ENCODE measurements around the gene FAM76B.
"Not testable (repeated sequence)": the region's sequence is repeated elsewhere in the genome, so short reads cannot be mapped to it uniquely, and the experiment has no call there.

Gene FAM76B

GRCh38 chr11:95789506-95790122, at the start of gene FAM76B:
TSS of gene FAM76B (minus strand) at chr11:95789782. CDS start at chr11:95789478, 304 bp downstream.
- peak; percentile 99 for DNase-seq (ENCODE audit: low read depth in 2 of 2)

GRCh38 chr11:95835768-95836488, 46.3 kb upstream of the FAM76B start:
- DNase-seq (ENCODE audit: low read depth in 2 of 2) = peak; percentile 76 to 83

- DNase-seq (ENCODE audit: low read depth in 2 of 2) = no peak
Observed at GRCh38 chr11:95835351-95835750, 45.8 kb upstream of the FAM76B start.

- no peak for DNase-seq (ENCODE audit: low read depth in 2 of 2)
Observed at GRCh38 chr11:95833378-95833777, 43.8 kb upstream of the FAM76B start.

GRCh38 chr11:95832763-95833162, 43.2 kb upstream of the FAM76B start:
- no peak for DNase-seq (ENCODE audit: low read depth in 2 of 2)

GRCh38 chr11:95831198-95831883, 41.8 kb upstream of the FAM76B start:
- DNase-seq (ENCODE audit: low read depth in 2 of 2) = peak; percentile 94 to 96

GRCh38 chr11:95829580-95830259, 40.1 kb upstream of the FAM76B start:
- no peak for DNase-seq (ENCODE audit: low read depth in 2 of 2)

GRCh38 chr11:95827696-95828095, 38.1 kb upstream of the FAM76B start:
- DNase-seq (ENCODE audit: low read depth in 2 of 2) = no peak

GRCh38 chr11:95821640-95822039, 32.1 kb upstream of the FAM76B start:
- no peak for DNase-seq (ENCODE audit: low read depth in 2 of 2)

GRCh38 chr11:95816037-95816436, 26.5 kb upstream of the FAM76B start:
- no peak for DNase-seq (ENCODE audit: low read depth in 2 of 2)

GRCh38 chr11:95811052-95811451, 21.5 kb upstream of the FAM76B start:
- not testable (repeated sequence) for DNase-seq (ENCODE audit: low read depth in 2 of 2)

GRCh38 chr11:95806464-95806863, 16.9 kb upstream of the FAM76B start:
- DNase-seq (ENCODE audit: low read depth in 2 of 2) = not testable (repeated sequence)

- no peak for DNase-seq (ENCODE audit: low read depth in 2 of 2)
Observed at GRCh38 chr11:95805869-95806268, 16.3 kb upstream of the FAM76B start.

GRCh38 chr11:95803973-95804372, 14.4 kb upstream of the FAM76B start:
- no peak for DNase-seq (ENCODE audit: low read depth in 2 of 2)

GRCh38 chr11:95802806-95803205, 13.2 kb upstream of the FAM76B start:
- DNase-seq (ENCODE audit: low read depth in 2 of 2) = no peak

GRCh38 chr11:95800438-95800837, 10.9 kb upstream of the FAM76B start:
- DNase-seq (ENCODE audit: low read depth in 2 of 2) = no peak

GRCh38 chr11:95799546-95799945, 10.0 kb upstream of the FAM76B start:
- no peak for DNase-seq (ENCODE audit: low read depth in 2 of 2)

- no peak for DNase-seq (ENCODE audit: low read depth in 2 of 2)
Observed at GRCh38 chr11:95796501-95796900, 6.9 kb upstream of the FAM76B start.

GRCh38 chr11:95795627-95796295, 6.2 kb upstream of the FAM76B start:
- no peak for DNase-seq (ENCODE audit: low read depth in 2 of 2)

GRCh38 chr11:95794086-95794485, 4.5 kb upstream of the FAM76B start:
- no peak for DNase-seq (ENCODE audit: low read depth in 2 of 2)

GRCh38 chr11:95793116-95793515, 3.5 kb upstream of the FAM76B start:
- DNase-seq (ENCODE audit: low read depth in 2 of 2) = no peak

GRCh38 chr11:95792700-95793099, 3.1 kb upstream of the FAM76B start:
- DNase-seq (ENCODE audit: low read depth in 2 of 2) = no peak
